ENCODE measurements around the gene VGLL1. TPM values are rescaled to one million over a fixed set of nuclear protein-coding genes. Genes with fewer than 3 reads are reported as not detected.

The VGLL1 gene
- total RNA-seq, 1 experiment from 2014 or later: not detected

DNA sequence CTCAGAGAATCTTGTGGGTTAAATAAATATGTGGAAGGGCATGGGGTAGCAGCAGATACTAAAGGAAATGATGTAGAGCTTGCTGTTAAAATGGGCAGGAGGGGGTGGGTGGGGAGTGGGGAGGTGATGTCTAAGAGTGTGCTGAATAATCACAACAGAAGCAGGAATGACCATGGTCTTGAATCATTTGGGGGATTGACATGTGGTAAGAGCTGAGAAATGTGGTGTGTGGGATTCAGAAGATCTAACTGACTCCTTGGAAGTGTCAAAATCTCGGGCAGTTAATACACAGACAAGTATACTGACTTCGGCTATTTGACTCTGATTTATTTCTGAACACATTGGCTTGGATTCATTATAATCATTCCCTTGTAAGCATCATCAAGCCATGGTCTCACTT, 6.8 kb downstream of the VGLL1 start:
- BruUV-seq (replicated peaks): no TSS peak
- no peak for DNase-seq (ENCODE audit: low read depth, low spot score)
- intact Hi-C loops (cut with micrococcal nuclease; ENCODE audit: unreplicated experiment): no loop called here
- ATAC-seq: no peak
- TF ChIP-seq CTCF (IDR thresholded peaks at IDR 0.05) (no peak), POLR2AphosphoS5 (IDR thresholded peaks at IDR 0.05; ENCODE audit: low read depth, low read length) (no peak), SIN3A (IDR thresholded peaks at IDR 0.05; ENCODE audit: borderline replicate concordance, insufficient read depth, low read depth, low read length) (no peak), REST (IDR thresholded peaks at IDR 0.05; ENCODE audit: insufficient read depth in 1 of 2, low read depth in 2 of 2, low read length in 1 of 2) (no peak), TCF7L2 (IDR thresholded peaks at IDR 0.05; ENCODE audit: low read depth, low read length) (no peak)
- Histone ChIP-seq H3K4me3 (ENCODE audit: low read depth in 2 of 2, low read length in 2 of 2) (no peak overlapping the region), H3K4me1 (ENCODE audit: control insufficient read depth, insufficient read depth, low read length) (no peaks in the 10 kb centered on the region), H3K9me3 (ENCODE audit: control insufficient read depth, insufficient read depth, low read depth, low read length) (no peaks in the 10 kb centered on the region), H3K27ac (ENCODE audit: low read length) (no peak overlapping the region), H3K36me3 (ENCODE audit: control insufficient read depth, insufficient read depth, low read length) (no peaks in the 10 kb centered on the region), H3K27me3 (ENCODE audit: control insufficient read depth, insufficient read depth, low read length) (no peaks in the 10 kb centered on the region; the same call in 1 of the 2 replicates)
- in situ Hi-C loops (cut with HindIII; ENCODE audit: low pct_unique_long_range_greater_than_20kb, low sequenced_read_pairs): no loop called here
- CTCF ChIA-PET: no interaction called here
- POLR2A ChIA-PET: interaction anchor here (0.5 kb wide), 1 partner anchor 257 kb away, joined by 7 read pairs; no protein-coding TSS in a partner anchor

GRCh38 chrX:136540226-136540625, 8.2 kb downstream of the VGLL1 start:
- H3K27me3 ChIP-seq (ENCODE audit: control insufficient read depth, insufficient read depth, low read length): no peaks in the 10 kb centered on the region; the same call in 1 of the 2 replicates
- no peak overlapping the region for H3K4me3 ChIP-seq (ENCODE audit: low read depth in 2 of 2, low read length in 2 of 2)
- H3K36me3 ChIP-seq (ENCODE audit: control insufficient read depth, insufficient read depth, low read length): no peaks in the 10 kb centered on the region
- ATAC-seq (no peak), DNase-seq (ENCODE audit: low read depth, low spot score) (no peak)
- in situ Hi-C loops (cut with HindIII; ENCODE audit: low pct_unique_long_range_greater_than_20kb, low sequenced_read_pairs) (no loop called here), intact Hi-C loops (cut with micrococcal nuclease; ENCODE audit: unreplicated experiment) (no loop called here)
- CTCF ChIA-PET: no interaction called here
- BruUV-seq (replicated peaks): no TSS peak
- POLR2A ChIA-PET: no interaction called here
- H3K4me1 ChIP-seq (ENCODE audit: control insufficient read depth, insufficient read depth, low read length): no peaks in the 10 kb centered on the region
- no peaks in the 10 kb centered on the region for H3K9me3 ChIP-seq (ENCODE audit: control insufficient read depth, insufficient read depth, low read depth, low read length)
- H3K27ac ChIP-seq (ENCODE audit: low read length): no peak overlapping the region
- TF ChIP-seq CTCF (IDR thresholded peaks at IDR 0.05): no peak
- no peak for TF ChIP-seq SIN3A (IDR thresholded peaks at IDR 0.05; ENCODE audit: borderline replicate concordance, insufficient read depth, low read depth, low read length)
- TF ChIP-seq TCF7L2 (IDR thresholded peaks at IDR 0.05; ENCODE audit: low read depth, low read length): no peak
- TF ChIP-seq REST (IDR thresholded peaks at IDR 0.05; ENCODE audit: insufficient read depth in 1 of 2, low read depth in 2 of 2, low read length in 1 of 2): no peak
- no peak for TF ChIP-seq POLR2AphosphoS5 (IDR thresholded peaks at IDR 0.05; ENCODE audit: low read depth, low read length)
